ENCODE data around the gene GNAQ. TPM values are rescaled to one million over a fixed set of nuclear protein-coding genes. Genes with fewer than 3 reads are reported as not detected.
A peak's percentile ranks its signal among the peaks of the same experiment; 100 is the strongest.

GNAQ gene
- total RNA-seq, 6 donors from 2014 or later = 50.3 to 117 (median 94.3) TPM

DNA sequence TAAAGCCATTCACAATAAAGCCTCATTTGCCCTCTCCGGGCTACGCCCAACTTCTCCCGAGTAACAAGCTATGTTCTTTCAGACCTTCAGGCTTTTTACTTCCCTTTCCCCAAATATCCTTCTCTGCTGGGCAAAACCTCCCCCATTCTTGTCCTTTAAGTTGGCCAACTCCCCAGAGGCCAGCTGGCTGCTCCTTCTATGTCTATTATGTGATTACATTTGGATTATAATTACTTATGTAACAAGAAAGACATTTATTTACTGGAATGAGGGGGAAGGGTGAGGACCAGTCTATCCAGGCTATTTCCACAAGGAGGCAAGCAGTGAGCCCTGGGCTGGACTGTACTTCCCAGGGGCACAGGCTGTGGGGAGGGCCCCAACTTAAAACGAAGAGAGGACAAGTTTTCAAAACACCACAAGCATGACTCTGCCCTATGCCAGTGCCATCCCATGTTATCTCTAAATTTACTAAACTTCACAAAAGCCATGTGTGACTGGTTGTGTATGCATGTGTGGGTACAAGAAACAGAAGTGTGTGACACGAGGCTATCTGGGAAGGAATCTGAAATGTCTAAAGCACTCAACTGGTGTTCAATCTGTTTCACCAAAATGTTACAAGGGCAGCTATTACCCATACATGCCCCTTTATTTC, 84.5 kb downstream of the GNAQ start:
- Histone ChIP-seq H3K9me3 (no peaks in the 10 kb centered on the region), H3K4me1 (peaks cover 67 to 91% (median 77%) of the 10 kb centered on the region in 4 donors), H3K27me3 (no peaks in the 10 kb centered on the region), H3K27ac (peak overlapping the region; percentile 77 to 85 (median 83)), H3K4me3 (peak overlapping the region in 1 of 4 donors; percentile 2), H3K36me3 (no peaks in the 10 kb centered on the region)
- DNase-seq = peak in 1 of 2 donors; percentile 46
- WGBS, 2 donors = 21 to 22% methylated on average over 5 of the region's 5 CpGs
- TF ChIP-seq POLR2AphosphoS5 (IDR thresholded peaks at IDR 0.05) (peak in 1 of 2 donors; percentile 7), POLR2A (IDR thresholded peaks at IDR 0.05) (no peak)
- peak in 1 of 2 donors; percentile 44 for ATAC-seq (ENCODE audit: low FRiP score in 2 of 2)

DNA sequence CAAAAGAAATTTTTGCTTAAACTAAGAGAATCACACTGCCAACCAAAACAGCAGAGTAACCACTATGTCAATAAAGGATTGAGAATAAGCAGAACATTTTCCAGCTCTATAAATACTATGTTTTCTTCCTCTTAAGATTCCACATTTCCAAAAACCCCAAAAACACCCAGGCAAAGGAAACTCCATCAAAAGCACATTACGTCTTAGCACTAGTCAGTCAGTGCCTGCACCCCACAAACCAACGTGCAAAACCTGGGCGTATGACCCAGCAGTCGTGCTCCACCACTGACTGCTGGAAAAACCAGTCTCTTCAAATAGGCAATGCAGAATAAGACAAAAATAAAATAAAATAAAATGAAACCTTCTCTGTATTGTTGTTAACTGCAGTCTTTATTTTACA, 85.3 kb downstream of the GNAQ start:
- H3K4me1 ChIP-seq = peaks cover 61 to 86% (median 74%) of the 10 kb centered on the region in 4 donors
- no peak overlapping the region for H3K4me3 ChIP-seq

DNA sequence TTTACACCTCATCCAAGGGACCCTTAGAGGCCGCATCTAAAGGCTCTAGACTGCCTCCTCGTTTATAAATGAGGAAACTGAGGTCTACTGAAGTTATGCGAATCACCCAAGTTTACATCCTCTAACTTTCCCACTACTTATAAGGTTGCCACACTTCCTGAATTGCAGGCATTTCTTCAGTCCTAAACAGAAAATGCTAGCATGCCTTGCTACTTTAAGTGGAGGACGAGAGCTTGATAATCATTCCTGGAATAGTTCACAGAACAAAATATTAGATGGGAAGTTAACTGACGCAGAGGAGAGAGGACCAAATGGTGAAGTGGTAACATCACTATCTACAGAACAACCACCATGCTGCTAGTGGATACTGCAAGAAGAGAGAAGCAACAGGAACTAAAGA, 85.8 kb downstream of the GNAQ start:
- ATAC-seq (ENCODE audit: low FRiP score in 2 of 2) (peak; percentile 61 to 76), DNase-seq (no peak)
- 18 to 45% methylated on average over 5 of the region's 5 CpGs for WGBS, 2 donors
- Histone ChIP-seq H3K4me1 (peaks cover 61 to 82% (median 73%) of the 10 kb centered on the region in 4 donors), H3K27me3 (no peaks in the 10 kb centered on the region), H3K4me3 (no peak overlapping the region), H3K27ac (peak overlapping the region; percentile 77 to 85 (median 83)), H3K36me3 (no peaks in the 10 kb centered on the region), H3K9me3 (no peaks in the 10 kb centered on the region)
- TF ChIP-seq, protein P1, sequence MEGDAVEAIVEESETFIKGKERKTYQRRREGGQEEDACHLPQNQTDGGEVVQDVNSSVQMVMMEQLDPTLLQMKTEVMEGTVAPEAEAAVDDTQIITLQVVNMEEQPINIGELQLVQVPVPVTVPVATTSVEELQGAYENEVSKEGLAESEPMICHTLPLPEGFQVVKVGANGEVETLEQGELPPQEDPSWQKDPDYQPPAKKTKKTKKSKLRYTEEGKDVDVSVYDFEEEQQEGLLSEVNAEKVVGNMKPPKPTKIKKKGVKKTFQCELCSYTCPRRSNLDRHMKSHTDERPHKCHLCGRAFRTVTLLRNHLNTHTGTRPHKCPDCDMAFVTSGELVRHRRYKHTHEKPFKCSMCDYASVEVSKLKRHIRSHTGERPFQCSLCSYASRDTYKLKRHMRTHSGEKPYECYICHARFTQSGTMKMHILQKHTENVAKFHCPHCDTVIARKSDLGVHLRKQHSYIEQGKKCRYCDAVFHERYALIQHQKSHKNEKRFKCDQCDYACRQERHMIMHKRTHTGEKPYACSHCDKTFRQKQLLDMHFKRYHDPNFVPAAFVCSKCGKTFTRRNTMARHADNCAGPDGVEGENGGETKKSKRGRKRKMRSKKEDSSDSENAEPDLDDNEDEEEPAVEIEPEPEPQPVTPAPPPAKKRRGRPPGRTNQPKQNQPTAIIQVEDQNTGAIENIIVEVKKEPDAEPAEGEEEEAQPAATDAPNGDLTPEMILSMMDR (IDR thresholded peaks at IDR 0.05) = no peak
- TF ChIP-seq POLR2AphosphoS5 (IDR thresholded peaks at IDR 0.05) (peak in 1 of 2 donors; percentile 75), POLR2A (IDR thresholded peaks at IDR 0.05) (peak in 1 of 4 donors; percentile 17), EP300 (IDR thresholded peaks at IDR 0.05) (peak in 2 of 4 donors; percentile 33 to 52)

More for the DNA sequence above, 85.3 kb downstream of the GNAQ start:
- 64 to 72% methylated on average over 4 of the region's 4 CpGs for WGBS, 2 donors
- no peaks in the 10 kb centered on the region for H3K9me3 ChIP-seq
- ATAC-seq (ENCODE audit: low FRiP score in 2 of 2) = no peak
- DNase-seq = no peak
- TF ChIP-seq EP300 (IDR thresholded peaks at IDR 0.05) (no peak), POLR2AphosphoS5 (IDR thresholded peaks at IDR 0.05) (no peak), POLR2A (IDR thresholded peaks at IDR 0.05) (no peak)
- TF ChIP-seq, protein P1 (IDR thresholded peaks at IDR 0.05) = no peak
- H3K27ac ChIP-seq = peak overlapping the region; percentile 77 to 85 (median 83)
- H3K36me3 ChIP-seq = no peaks in the 10 kb centered on the region
- no peaks in the 10 kb centered on the region for H3K27me3 ChIP-seq

DNA sequence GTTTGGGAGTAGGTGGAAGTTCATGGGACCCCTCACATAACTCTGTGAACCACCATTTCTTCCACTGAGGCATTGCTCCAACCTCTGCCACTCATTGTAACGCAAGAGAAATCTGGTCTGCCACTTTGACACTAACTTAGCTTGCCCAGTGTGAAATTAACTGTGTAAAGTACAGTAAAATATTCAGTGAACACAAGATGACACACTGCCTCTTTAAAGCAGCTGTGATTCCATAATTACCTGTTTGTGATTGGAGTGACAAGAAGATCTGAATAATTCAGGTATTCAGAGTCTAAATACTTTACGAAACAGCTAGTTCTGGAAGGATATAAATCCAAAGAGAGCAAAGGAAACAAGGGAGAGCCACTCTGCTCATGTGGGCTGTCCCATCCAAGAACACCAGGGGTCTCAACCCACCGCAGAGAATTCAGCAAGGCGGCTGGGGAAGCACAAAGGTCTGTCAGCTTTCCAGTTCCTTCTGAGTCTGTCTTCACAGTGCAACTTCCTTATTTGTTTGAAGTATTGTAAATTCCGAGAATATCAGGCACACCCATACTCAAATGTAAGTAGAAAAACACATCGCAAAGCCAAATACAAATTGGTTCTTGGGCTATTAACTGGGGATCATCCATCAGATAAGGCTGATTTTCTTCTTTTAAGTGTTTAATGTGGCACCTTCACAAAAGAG, 86.9 kb downstream of the GNAQ start:
- TF ChIP-seq EP300 (IDR thresholded peaks at IDR 0.05) (peak in 2 of 4 donors; percentile 62 to 70), POLR2AphosphoS5 (IDR thresholded peaks at IDR 0.05) (peak in 1 of 2 donors; percentile 42), POLR2A (IDR thresholded peaks at IDR 0.05) (peak in 1 of 4 donors; percentile 27)
- TF ChIP-seq, protein P1 (IDR thresholded peaks at IDR 0.05) = peak in 4 of 6 experiments; percentile 7 to 41 (median 22)
- Histone ChIP-seq H3K27me3 (no peaks in the 10 kb centered on the region), H3K36me3 (no peaks in the 10 kb centered on the region), H3K9me3 (no peaks in the 10 kb centered on the region), H3K4me3 (peak overlapping the region in 1 of 4 donors; percentile 13), H3K27ac (peak overlapping the region; percentile 77 to 85 (median 83)), H3K4me1 (peaks cover 52 to 73% (median 63%) of the 10 kb centered on the region in 4 donors)
- DNase-seq (peak in 1 of 2 donors; percentile 59), ATAC-seq (ENCODE audit: low FRiP score in 2 of 2) (peak; percentile 86)
- 18 to 21% methylated on average over 6 of the region's 6 CpGs for WGBS, 2 donors

DNA sequence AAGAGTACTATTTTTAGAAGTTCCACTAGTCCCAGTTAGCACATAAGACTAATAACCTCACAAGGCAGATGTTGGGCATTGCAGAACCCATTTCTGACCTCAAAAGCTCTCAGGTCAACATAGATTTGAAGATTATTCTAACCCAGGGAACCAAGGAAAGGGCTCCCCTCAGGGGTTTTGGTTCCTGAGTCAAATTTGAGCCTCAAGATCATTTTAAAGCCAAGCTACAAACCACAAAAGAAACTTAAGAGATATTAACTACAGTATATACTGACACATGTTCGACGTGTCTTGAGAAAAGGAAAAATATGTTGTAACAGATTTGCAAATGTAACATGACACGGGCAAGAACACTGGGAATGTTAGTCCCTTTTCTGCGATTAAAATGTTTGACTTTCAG, 88.6 kb downstream of the GNAQ start:
- H3K4me1 ChIP-seq = peaks cover 43 to 59% (median 50%) of the 10 kb centered on the region in 4 donors
- no peaks in the 10 kb centered on the region for H3K36me3 ChIP-seq
- ATAC-seq (ENCODE audit: low FRiP score in 2 of 2) (no peak), DNase-seq (no peak)
- 33 to 50% methylated on average over 4 of the region's 4 CpGs for WGBS, 2 donors
- TF ChIP-seq POLR2AphosphoS5 (IDR thresholded peaks at IDR 0.05) = no peak
- TF ChIP-seq, protein P1 (IDR thresholded peaks at IDR 0.05) = no peak
- TF ChIP-seq EP300 (IDR thresholded peaks at IDR 0.05) = no peak
- no peak for TF ChIP-seq POLR2A (IDR thresholded peaks at IDR 0.05)
- H3K4me3 ChIP-seq = no peak overlapping the region
- H3K27me3 ChIP-seq = no peaks in the 10 kb centered on the region
- no peaks in the 10 kb centered on the region for H3K9me3 ChIP-seq
- peak overlapping the region in 3 of 4 donors; percentile 28 to 85 (median 50) for H3K27ac ChIP-seq

All from upper lobe of left lung (tissue), 6 donors.